HEK293 (cell line): Measurements from ENCODE around the gene SLC46A1.
"Not testable (repeated sequence)": the region's sequence is repeated elsewhere in the genome, so short reads cannot be mapped to it uniquely, and the experiment has no call there.

Experiments used
- CTCF ChIP-seq: fragments of 450-650 bp; formaldehyde crosslinking; IDR thresholded peaks from 2 replicates; pipeline ENCODE4 v1.5.1; 2016; ENCODE audit warnings: missing biosample characterization, missing genetic modification characterization
- ZNF274 ChIP-seq, 2 experiments: fragments of 200-500 bp in 1 of 2; fragments of 450-650 bp in 1 of 2; sonication (Bioruptor generic) in 1 of 2; formaldehyde crosslinking in 1 of 2; IDR thresholded peaks; 2 replicates each; pipeline versions ENCODE4 v1.5.1 to v1.6.1; 2014 to 2016; ENCODE audit warnings: borderline replicate concordance in 1 of 2, inconsistent platforms in 1 of 2, low read length in 1 of 2, missing biosample characterization in 1 of 2, missing genetic modification characterization in 1 of 2
- ZNF426 ChIP-seq: fragments of 450-650 bp; formaldehyde crosslinking; IDR thresholded peaks from 2 replicates; pipeline ENCODE4 v1.5.1; 2017; ENCODE audit warnings: missing biosample characterization, missing genetic modification characterization, mild to moderate bottlenecking, inconsistent platforms, moderate library complexity
- ZNF473 ChIP-seq: fragments of 450-650 bp; formaldehyde crosslinking; IDR thresholded peaks from 2 replicates; pipeline ENCODE4 v1.5.1; 2017; ENCODE audit warnings: missing biosample characterization, missing genetic modification characterization
- ZNF701 ChIP-seq: fragments of 450-650 bp; formaldehyde crosslinking; IDR thresholded peaks from 2 replicates; pipeline ENCODE4 v1.5.1; 2016; ENCODE audit warnings: missing biosample characterization, missing genetic modification characterization
- ZNF837 ChIP-seq: fragments of 450-650 bp; formaldehyde crosslinking; IDR thresholded peaks from 2 replicates; pipeline ENCODE4 v1.5.1; 2016; ENCODE audit warnings: missing biosample characterization, missing genetic modification characterization
- TF ChIP-seq, protein P1 (sequence below): sonication (generic); formaldehyde crosslinking; IDR thresholded peaks from 2 replicates; pipeline ENCODE4 v1.8.1; 2022; ENCODE audit warnings: mild to moderate bottlenecking, moderate library complexity, missing genetic modification reagents
- TF ChIP-seq, protein P2 (sequence below): fragments of 450-650 bp; formaldehyde crosslinking; IDR thresholded peaks from 2 replicates; pipeline ENCODE4 v1.5.1; 2016; ENCODE audit warnings: missing biosample characterization, missing genetic modification characterization

DNA sequence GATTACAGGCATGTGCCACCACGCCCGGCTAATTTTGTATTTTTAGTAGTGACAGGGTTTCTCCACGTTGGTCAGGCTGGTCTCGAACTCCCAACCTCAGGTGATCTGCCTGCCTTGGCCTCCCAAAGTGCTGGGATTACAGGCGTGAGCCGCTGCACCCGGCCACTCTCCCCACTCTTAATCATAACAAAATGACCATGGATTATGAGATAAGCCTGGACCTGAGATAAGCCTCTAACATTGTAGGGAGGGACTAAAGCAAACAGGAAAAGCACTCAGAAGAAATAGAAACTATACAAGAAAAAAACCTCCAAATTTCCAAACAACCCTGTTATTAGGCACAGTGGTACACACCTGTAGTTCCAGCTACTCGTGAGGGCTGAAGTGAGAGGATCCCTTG, 28.3 kb upstream of the SLC46A1 start:
- TF ChIP-seq, protein P1, sequence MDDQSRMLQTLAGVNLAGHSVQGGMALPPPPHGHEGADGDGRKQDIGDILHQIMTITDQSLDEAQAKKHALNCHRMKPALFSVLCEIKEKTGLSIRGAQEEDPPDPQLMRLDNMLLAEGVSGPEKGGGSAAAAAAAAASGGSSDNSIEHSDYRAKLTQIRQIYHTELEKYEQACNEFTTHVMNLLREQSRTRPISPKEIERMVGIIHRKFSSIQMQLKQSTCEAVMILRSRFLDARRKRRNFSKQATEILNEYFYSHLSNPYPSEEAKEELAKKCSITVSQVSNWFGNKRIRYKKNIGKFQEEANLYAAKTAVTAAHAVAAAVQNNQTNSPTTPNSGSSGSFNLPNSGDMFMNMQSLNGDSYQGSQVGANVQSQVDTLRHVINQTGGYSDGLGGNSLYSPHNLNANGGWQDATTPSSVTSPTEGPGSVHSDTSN (CRISPR knock-in tag), result not testable (repeated sequence)
- TF ChIP-seq ZNF473 (tag by site-specific recombination); ZNF274 (IDR thresholded peaks at IDR 0.05; ENCODE audit: low read length); ZNF274 (tag by site-specific recombination; IDR thresholded peaks at IDR 0.05; ENCODE audit: borderline replicate concordance); CTCF (tag by site-specific recombination); ZNF837; ZNF426 (tag by site-specific recombination); ZNF701 (tag by site-specific recombination): not testable (repeated sequence)
- TF ChIP-seq, protein P2, sequence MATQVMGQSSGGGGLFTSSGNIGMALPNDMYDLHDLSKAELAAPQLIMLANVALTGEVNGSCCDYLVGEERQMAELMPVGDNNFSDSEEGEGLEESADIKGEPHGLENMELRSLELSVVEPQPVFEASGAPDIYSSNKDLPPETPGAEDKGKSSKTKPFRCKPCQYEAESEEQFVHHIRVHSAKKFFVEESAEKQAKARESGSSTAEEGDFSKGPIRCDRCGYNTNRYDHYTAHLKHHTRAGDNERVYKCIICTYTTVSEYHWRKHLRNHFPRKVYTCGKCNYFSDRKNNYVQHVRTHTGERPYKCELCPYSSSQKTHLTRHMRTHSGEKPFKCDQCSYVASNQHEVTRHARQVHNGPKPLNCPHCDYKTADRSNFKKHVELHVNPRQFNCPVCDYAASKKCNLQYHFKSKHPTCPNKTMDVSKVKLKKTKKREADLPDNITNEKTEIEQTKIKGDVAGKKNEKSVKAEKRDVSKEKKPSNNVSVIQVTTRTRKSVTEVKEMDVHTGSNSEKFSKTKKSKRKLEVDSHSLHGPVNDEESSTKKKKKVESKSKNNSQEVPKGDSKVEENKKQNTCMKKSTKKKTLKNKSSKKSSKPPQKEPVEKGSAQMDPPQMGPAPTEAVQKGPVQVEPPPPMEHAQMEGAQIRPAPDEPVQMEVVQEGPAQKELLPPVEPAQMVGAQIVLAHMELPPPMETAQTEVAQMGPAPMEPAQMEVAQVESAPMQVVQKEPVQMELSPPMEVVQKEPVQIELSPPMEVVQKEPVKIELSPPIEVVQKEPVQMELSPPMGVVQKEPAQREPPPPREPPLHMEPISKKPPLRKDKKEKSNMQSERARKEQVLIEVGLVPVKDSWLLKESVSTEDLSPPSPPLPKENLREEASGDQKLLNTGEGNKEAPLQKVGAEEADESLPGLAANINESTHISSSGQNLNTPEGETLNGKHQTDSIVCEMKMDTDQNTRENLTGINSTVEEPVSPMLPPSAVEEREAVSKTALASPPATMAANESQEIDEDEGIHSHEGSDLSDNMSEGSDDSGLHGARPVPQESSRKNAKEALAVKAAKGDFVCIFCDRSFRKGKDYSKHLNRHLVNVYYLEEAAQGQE (tag by site-specific recombination), result not testable (repeated sequence)
